ENCODE data around the gene DNMT3L.
A peak's percentile ranks its signal among the peaks of the same experiment; 100 is the strongest.
"Not testable (repeated sequence)": the region's sequence is repeated elsewhere in the genome, so short reads cannot be mapped to it uniquely, and the experiment has no call there.

The DNMT3L gene

DNA sequence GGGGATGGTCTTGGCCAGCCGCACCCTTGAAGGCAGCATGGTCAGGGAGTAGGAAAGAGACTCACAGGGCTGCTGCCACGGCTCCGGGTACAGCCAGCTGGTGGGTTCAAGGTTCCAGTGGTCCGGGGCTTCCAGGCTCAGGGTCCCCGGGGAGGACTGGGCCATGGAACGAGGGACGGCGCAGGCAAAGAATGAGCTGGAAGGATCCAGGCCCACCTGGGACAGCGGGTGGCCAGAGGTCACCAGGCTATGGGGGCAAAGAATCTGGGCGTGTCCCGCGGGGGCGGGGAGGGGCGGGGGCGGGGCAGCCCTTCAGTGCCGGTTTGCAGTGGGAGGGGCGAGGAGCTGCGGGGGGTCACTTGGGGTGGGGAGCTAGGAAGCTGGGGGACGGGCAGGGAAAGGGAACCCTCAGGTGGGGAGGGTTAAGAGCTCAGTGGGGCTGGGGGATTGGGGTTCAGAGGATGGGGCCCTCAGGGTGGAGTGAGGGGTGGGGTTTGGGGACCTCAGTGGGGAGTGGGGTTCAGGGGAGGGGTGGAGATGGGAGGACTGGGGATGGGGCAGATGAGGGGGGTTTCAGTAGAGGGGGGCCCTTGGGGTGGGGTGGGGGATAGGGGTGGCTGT is at the start of gene DNMT3L:
Gene DNMT3L (minus strand): TSS at position 223 of the 621 bp plus-strand sequence. CDS start 638 bp downstream, outside the sequence.
- no peak for DNase-seq

GRCh38 chr21:44310628-44311507 is 49.2 kb upstream of the DNMT3L start:
- DNase-seq, result no peak

- DNase-seq, result no peak
Measured at GRCh38 chr21:44306936-44307704, 45.4 kb upstream of the DNMT3L start.

GRCh38 chr21:44305691-44306090 is 44.0 kb upstream of the DNMT3L start:
- DNase-seq, result no peak

GRCh38 chr21:44304877-44305293 is 43.2 kb upstream of the DNMT3L start:
- no peak for DNase-seq

GRCh38 chr21:44304011-44304616 is 42.4 kb upstream of the DNMT3L start:
- DNase-seq, result no peak

- DNase-seq, result no peak
Measured at GRCh38 chr21:44303490-44303981, 41.8 kb upstream of the DNMT3L start.

- not testable (repeated sequence) for DNase-seq
Measured at GRCh38 chr21:44302573-44303401, 41.1 kb upstream of the DNMT3L start.

DNA sequence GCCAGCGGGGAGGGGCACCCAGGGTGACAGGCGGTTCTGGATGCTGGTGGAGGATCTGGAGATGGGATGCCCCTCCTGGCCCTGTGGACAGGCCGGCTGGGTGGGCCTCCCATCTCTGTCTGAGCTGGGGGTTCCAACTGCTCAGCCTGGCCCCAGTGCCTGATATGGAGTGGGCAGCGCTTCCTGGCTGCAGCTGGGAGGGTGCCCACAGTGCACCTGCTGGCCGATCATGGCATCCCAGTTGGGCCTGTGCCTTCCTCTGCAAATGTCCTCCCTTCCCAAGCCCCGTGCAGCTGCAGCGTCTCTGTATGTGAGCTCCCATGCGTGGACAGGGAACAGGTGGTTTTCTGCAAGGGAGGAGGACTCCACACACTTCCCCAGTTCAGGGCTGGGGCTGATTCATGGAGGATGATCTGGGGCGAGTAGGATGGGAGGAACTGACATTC is 40.3 kb upstream of the DNMT3L start:
- DNase-seq, result no peak

DNA sequence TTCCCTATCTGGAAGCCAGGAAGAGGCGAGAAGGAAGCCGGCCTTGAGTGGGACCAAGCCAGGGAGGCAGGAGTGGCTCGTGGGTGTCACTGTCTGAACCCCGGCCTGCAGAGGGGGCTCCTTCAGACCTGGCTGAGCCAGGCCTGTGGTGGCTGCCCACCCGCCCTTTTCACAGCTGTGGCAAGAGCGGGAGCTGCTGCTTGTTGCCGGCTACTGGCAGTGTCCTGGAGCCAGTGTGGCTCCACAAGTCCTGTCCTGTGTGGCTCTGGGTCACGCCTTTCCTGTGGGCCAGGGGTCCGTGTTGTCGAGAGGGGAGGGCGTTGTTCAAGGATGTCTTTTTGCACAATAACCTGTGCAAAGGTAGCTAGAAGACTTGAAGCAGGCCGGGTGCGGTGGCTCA is 39.4 kb upstream of the DNMT3L start:
- DNase-seq, result no peak

DNA sequence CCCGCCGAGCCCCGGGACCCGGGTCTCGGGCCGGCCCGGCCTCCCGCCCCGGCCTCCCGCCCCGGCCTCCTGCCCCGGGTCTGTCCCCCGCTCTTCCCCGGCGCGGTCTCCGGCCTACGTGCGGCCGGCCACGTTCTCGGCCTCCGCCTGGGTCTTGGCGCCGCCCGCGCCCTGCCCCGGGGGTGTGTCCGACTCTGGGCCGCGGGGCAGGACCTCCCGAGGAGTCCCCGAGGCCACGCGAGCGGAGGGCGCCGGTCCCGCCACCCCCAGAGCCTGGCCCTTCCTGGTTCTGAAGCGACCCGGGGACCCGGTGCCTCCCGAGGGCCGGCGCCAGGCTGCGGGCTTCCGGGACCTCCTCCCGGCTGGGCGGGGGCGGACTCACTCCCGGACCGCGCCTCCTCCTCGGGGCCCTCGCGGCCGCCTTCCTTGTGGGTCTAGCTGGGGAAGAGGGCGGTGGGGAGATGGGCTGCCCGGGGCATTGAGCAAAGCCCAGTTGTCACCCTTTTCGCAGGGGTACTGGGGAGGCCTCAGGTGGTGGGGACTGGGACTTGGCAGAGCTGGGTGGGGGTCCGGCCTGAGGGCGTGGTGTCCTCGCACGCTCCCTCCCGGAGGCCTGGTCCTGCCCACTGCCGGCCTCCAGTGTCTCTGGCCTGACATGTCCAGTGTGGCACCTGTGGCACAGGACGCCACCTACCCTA is 38.7 kb upstream of the DNMT3L start:
- no peak for DNase-seq

- DNase-seq, result no peak
Measured at GRCh38 chr21:44299458-44300261, 38.0 kb upstream of the DNMT3L start, which contains the start of gene PFKL. PFKL (plus strand) TSS chr21:44300053; CDS start chr21:44300106, 53 bp downstream.

DNA sequence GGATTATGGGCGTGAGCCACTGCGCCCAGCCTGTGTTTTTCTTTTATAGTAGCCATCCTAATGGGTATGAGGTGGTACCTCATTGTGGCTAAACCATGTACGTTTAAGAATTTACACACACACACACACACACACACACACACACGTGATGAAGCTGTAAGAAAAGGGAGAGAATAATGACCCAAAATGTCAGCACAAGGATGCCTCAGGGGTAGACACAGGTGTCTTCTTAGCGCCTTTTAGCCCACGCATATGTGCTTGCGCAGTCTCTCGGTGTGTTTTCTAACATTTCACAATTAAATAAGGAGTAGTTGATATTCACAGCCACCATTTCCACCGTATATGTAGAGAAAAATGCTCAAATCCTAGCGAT is 37.4 kb upstream of the DNMT3L start:
- no peak for DNase-seq

DNA sequence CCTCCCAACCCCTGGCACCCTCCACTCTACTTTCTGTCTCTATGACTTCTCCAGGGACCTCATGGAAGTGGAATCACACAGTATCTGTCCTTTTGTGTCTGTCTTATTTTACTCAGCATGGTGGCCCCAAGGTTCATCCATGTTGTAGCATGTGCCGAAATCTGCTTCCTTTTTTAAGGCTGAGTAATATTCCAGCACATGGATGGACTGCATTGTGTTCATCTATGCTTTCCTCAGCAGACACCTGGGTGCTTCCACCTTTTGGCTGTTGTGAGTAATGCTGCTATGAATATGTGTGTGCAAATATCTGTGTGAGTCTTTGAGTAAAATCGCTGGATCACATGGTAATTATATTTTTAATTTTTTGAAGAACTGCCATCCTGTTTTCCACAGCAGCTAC is 36.6 kb upstream of the DNMT3L start:
- DNase-seq, result no peak

GRCh38 chr21:44297525-44298290 is 36.0 kb upstream of the DNMT3L start:
- DNase-seq, result peak; percentile 55

DNA sequence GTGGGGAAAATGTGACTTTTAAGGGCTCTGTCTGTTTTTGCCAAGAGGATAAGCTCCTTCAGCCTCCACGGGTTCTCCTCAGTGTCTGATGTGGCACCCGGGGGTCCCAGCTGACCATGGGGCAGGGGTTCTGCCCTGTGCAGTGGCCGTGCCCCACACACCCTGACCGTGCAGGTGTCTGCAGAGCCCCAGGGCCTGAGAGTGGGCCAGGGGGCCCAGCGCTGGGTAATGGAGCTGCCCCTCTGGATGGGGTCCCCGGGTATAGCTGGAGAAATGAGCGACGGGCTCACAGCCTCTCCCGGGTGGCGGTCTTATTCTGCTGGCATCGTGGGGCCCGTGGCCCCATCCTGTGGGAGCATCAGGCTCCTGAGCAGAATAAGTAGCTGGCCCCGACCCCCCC is 35.2 kb upstream of the DNMT3L start:
- no peak for DNase-seq

DNA sequence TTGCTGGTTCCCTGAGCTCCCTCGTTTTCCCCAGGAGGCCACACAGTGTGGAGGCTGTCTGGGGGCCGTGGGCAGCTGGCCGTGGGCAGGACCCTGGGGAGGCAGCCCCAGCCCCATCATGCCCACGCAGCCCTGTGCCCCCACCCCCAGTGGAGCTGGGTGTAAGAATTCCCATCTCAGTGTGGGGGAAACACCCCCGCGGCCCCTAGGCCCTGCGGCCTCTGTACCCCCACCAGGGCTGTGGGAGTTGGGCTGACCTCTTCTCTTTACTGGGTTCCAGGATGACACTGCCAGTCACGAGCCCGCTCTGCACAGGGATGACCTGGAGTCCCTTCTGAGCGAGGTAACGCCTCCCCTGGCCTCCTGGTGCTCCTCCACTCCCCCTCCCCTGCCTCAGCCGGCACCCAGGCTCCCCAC is 34.4 kb upstream of the DNMT3L start:
- no peak for DNase-seq

GRCh38 chr21:44295646-44296045 is 33.9 kb upstream of the DNMT3L start:
- DNase-seq, result no peak

- DNase-seq, result no peak
Measured at GRCh38 chr21:44295163-44295573, 33.5 kb upstream of the DNMT3L start.
